HG03432 (cell line): Measurements from ENCODE around the gene ATL2.
"Not testable (repeated sequence)": the region's sequence is repeated elsewhere in the genome, so short reads cannot be mapped to it uniquely, and the experiment has no call there.

Source experiments
- ATAC-seq: cut with Tn5 transposase; IDR thresholded peaks from one replicate; pipeline ENCODE4 v1.9.1; 2021; ENCODE audit warnings: mild to moderate bottlenecking, moderate library complexity; ENCODE audit not compliant: unreplicated experiment

The ATL2 gene

GRCh38 chr2:38394041-38394440 lies 17.0 kb upstream of the ATL2 start:
- ATAC-seq: no peak

GRCh38 chr2:38390947-38391346 lies 13.9 kb upstream of the ATL2 start:
- ATAC-seq: no peak

GRCh38 chr2:38387887-38388286 lies 10.8 kb upstream of the ATL2 start:
- no peak for ATAC-seq

GRCh38 chr2:38386821-38387220 lies 9.7 kb upstream of the ATL2 start:
- ATAC-seq: no peak

- no peak for ATAC-seq
Observed at GRCh38 chr2:38386377-38386776, 9.3 kb upstream of the ATL2 start.

GRCh38 chr2:38384338-38384737 lies 7.3 kb upstream of the ATL2 start:
- ATAC-seq: no peak

- ATAC-seq: not testable (repeated sequence)
Observed at GRCh38 chr2:38383741-38384140, 6.7 kb upstream of the ATL2 start.

GRCh38 chr2:38381381-38382143 lies 4.5 kb upstream of the ATL2 start:
- ATAC-seq: no peak

GRCh38 chr2:38380397-38381130 lies 3.5 kb upstream of the ATL2 start:
- ATAC-seq: no peak

- peak; percentile 78 for ATAC-seq
Observed at GRCh38 chr2:38376346-38377049, 575 bp downstream of the ATL2 start.

GRCh38 chr2:38375696-38376345 lies 1.3 kb downstream of the ATL2 start:
- no peak for ATAC-seq

- no peak for ATAC-seq
Observed at GRCh38 chr2:38374984-38375383, 2.1 kb downstream of the ATL2 start.

GRCh38 chr2:38371235-38371634 lies 5.8 kb downstream of the ATL2 start:
- no peak for ATAC-seq

GRCh38 chr2:38370664-38371063 lies 6.4 kb downstream of the ATL2 start:
- ATAC-seq: no peak

- ATAC-seq: no peak
Observed at GRCh38 chr2:38362232-38362631, 14.8 kb downstream of the ATL2 start.

- no peak for ATAC-seq
Observed at GRCh38 chr2:38360177-38360576, 16.9 kb downstream of the ATL2 start.

- no peak for ATAC-seq
Observed at GRCh38 chr2:38353402-38353801, 23.7 kb downstream of the ATL2 start.

GRCh38 chr2:38352336-38352735 lies 24.7 kb downstream of the ATL2 start:
- ATAC-seq: no peak

- no peak for ATAC-seq
Observed at GRCh38 chr2:38345323-38346038, 31.6 kb downstream of the ATL2 start.

GRCh38 chr2:38344813-38345212 lies 32.3 kb downstream of the ATL2 start:
- no peak for ATAC-seq

GRCh38 chr2:38343212-38343611 lies 33.9 kb downstream of the ATL2 start:
- ATAC-seq: no peak
